ENCODE measurements around the gene PRRC2C. TPM values are rescaled to one million over a fixed set of nuclear protein-coding genes. Genes with fewer than 3 reads are reported as not detected.

The PRRC2C gene
- total and polyA plus RNA-seq, 2 of the 4 experiments (the other 2 are of a cell fraction): 54.0 to 58.3 TPM

DNA sequence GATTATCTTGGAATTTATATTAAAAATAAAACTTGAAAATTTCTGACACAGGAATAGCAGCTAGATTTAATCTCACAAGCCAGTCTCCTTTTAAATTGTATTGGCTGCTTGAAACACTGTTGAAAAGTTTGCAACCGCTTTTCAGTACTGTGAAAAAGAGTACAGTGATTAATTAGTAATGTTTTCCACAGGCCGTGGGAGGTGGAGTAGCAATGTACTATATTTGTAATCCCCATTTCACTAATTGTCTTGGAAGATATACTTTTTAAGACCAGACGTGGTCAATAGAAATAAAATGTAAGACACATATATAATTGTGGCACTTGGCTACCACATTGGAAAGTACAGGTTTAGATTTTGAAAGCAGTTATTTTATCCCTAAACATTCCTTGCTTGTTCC lies 95.9 kb downstream of the PRRC2C start:
- H2AK9ac ChIP-seq (replicated peaks; ENCODE audit: low read depth, low read length, poor library complexity): no peak overlapping the region
- ATAC-seq (ENCODE audit: low read depth) (no peak), DNase-seq (no peak)
- no peak overlapping the region for H2AK5ac ChIP-seq (ENCODE audit: low read depth, low read length)
- intact Hi-C loops (cut with micrococcal nuclease): no loop called here
- H4K20me1 ChIP-seq (ENCODE audit: insufficient read depth, low read length): no peaks in the 10 kb centered on the region
- H3K9me1 ChIP-seq (ENCODE audit: insufficient read depth, low read length): peaks cover 3% of the 10 kb centered on the region; the same call in 1 of the 2 replicates
- no peak overlapping the region for H3K27ac ChIP-seq (ENCODE audit: insufficient read depth, low read length)
- H3K4ac ChIP-seq (ENCODE audit: low read depth, low read length): no peak overlapping the region
- no CpG with 5 or more reads among the region's 3 CpGs for WGBS, 2 experiments (ENCODE audit: extremely low coverage in 2 of 2, insufficient read length in 1 of 2)
- no peak overlapping the region for H4K5ac ChIP-seq (ENCODE audit: low read depth, low read length)
- no peak overlapping the region for H4K91ac ChIP-seq (ENCODE audit: insufficient read depth, low read depth, low read length)
- dilution Hi-C loops (cut with HindIII; ENCODE audit: low sequenced_read_pairs, unreplicated experiment): no loop called here
- H3K27me3 ChIP-seq (ENCODE audit: control insufficient read depth, insufficient read depth, low read length): no peaks in the 10 kb centered on the region
- no peak overlapping the region for H4K8ac ChIP-seq (ENCODE audit: low read depth in 2 of 2, low read length in 2 of 2)
- no TSS peak for BruUV-seq (replicated peaks)
- in situ Hi-C loops (cut with MboI; ENCODE audit: low sequenced_read_pairs): no loop called here
- no peak overlapping the region for H3K14ac ChIP-seq (replicated peaks; ENCODE audit: low read depth, low read length)
- H2BK15ac ChIP-seq (ENCODE audit: low read depth, low read length): no peak overlapping the region
- H2AFZ ChIP-seq (replicated peaks; ENCODE audit: low read length, poor library complexity): no peak overlapping the region
- H2BK120ac ChIP-seq (ENCODE audit: low read depth, low read length): no peak overlapping the region
- no peak overlapping the region for H3K56ac ChIP-seq (ENCODE audit: extremely low read depth, insufficient read depth, low read length)
- H3K9me3 ChIP-seq (ENCODE audit: control insufficient read depth, insufficient read depth, low read length): no peaks in the 10 kb centered on the region
- H3K18ac ChIP-seq (ENCODE audit: low read depth, low read length): no peak overlapping the region
- H3K4me2 ChIP-seq (ENCODE audit: low read depth, low read length): no peak overlapping the region
- POLR2A ChIA-PET (ENCODE audit: unreplicated experiment): no interaction called here
- no peak overlapping the region for H3K9ac ChIP-seq (ENCODE audit: low read depth, low read length)
- no peak overlapping the region for H2BK5ac ChIP-seq (ENCODE audit: low read depth, low read length, poor library complexity, severe bottlenecking)
- peaks cover 45% of the 10 kb centered on the region for H3K36me3 ChIP-seq (ENCODE audit: control insufficient read depth, insufficient read depth, low read length)
- H3K79me1 ChIP-seq (ENCODE audit: low read depth in 1 of 2, low read length in 2 of 2): peaks cover 17 to 25% of the 10 kb centered on the region in 2 experiments
- CTCF ChIA-PET: no interaction called here
- no peak overlapping the region for H2BK20ac ChIP-seq (ENCODE audit: low read depth, low read length)
- TF ChIP-seq, protein P1, sequence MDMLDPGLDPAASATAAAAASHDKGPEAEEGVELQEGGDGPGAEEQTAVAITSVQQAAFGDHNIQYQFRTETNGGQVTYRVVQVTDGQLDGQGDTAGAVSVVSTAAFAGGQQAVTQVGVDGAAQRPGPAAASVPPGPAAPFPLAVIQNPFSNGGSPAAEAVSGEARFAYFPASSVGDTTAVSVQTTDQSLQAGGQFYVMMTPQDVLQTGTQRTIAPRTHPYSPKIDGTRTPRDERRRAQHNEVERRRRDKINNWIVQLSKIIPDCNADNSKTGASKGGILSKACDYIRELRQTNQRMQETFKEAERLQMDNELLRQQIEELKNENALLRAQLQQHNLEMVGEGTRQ (IDR thresholded peaks at IDR 0.05; ENCODE audit: low read depth, low read length): no peak
- TF ChIP-seq BHLHE40 (IDR thresholded peaks at IDR 0.05; ENCODE audit: low read depth, low read length) (no peak), FOS (IDR thresholded peaks at IDR 0.05; ENCODE audit: low read depth, low read length) (no peak), CTCF (conservative IDR thresholded peaks at IDR 0.05; ENCODE audit: low read depth, low read length) (no peak), SMC3 (IDR thresholded peaks at IDR 0.05; ENCODE audit: low read depth, low read length) (no peak), CEBPB (IDR thresholded peaks at IDR 0.05; ENCODE audit: low read depth, low read length) (no peak), POLR2A (IDR thresholded peaks at IDR 0.05; ENCODE audit: low read depth, low read length) (no peak), CHD1 (IDR thresholded peaks at IDR 0.05; ENCODE audit: low read depth, low read length) (no peak), RFX5 (IDR thresholded peaks at IDR 0.05; ENCODE audit: low read depth, low read length) (no peak), MAZ (IDR thresholded peaks at IDR 0.05; ENCODE audit: borderline replicate concordance, low read depth, low read length) (no peak), MAFK (IDR thresholded peaks at IDR 0.05; ENCODE audit: low read depth, low read length) (no peak), RAD21 (IDR thresholded peaks at IDR 0.05; ENCODE audit: low read length) (no peak), RCOR1 (IDR thresholded peaks at IDR 0.05; ENCODE audit: insufficient replicate concordance, low read length) (no peak), NFE2L2 (IDR thresholded peaks at IDR 0.05; ENCODE audit: low read depth, low read length) (no peak), MXI1 (IDR thresholded peaks at IDR 0.05; ENCODE audit: borderline replicate concordance, low read depth, low read length) (no peak)
- TF ChIP-seq, protein P2, sequence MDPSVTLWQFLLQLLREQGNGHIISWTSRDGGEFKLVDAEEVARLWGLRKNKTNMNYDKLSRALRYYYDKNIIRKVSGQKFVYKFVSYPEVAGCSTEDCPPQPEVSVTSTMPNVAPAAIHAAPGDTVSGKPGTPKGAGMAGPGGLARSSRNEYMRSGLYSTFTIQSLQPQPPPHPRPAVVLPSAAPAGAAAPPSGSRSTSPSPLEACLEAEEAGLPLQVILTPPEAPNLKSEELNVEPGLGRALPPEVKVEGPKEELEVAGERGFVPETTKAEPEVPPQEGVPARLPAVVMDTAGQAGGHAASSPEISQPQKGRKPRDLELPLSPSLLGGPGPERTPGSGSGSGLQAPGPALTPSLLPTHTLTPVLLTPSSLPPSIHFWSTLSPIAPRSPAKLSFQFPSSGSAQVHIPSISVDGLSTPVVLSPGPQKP (IDR thresholded peaks at IDR 0.05; ENCODE audit: borderline replicate concordance, low read depth, low read length): no peak
- no peaks in the 10 kb centered on the region for H3K4me1 ChIP-seq (ENCODE audit: control insufficient read depth, insufficient read depth, low read length)
- H3K4me3 ChIP-seq (ENCODE audit: insufficient read depth, low read depth, low read length): no peak overlapping the region
- no peak overlapping the region for H3K23ac ChIP-seq (ENCODE audit: low read depth, low read length)

All from IMR-90 (cell line).